HFFc6 (cell line): ENCODE results near the gene FRMD1. TPM values are rescaled to one million over a fixed set of nuclear protein-coding genes. Genes with fewer than 3 reads are reported as not detected.

ENCODE experiments used
- DNase-seq: peaks from one replicate; pipeline ENCODE4 v3.0.0-alpha.2; 2018
- H3K27ac Mint-ChIP-seq: 2 replicates; pipeline ENCODE4 v1.8.0; 2020; ENCODE audit warnings: mild to moderate bottlenecking, mixed read lengths
- H3K27me3 Mint-ChIP-seq: 2 replicates; pipeline ENCODE4 v1.8.0; 2021; ENCODE audit warnings: mild to moderate bottlenecking, moderate library complexity, mixed read lengths; ENCODE audit not compliant: insufficient read depth
- H3K36me3 Mint-ChIP-seq: 2 replicates; pipeline ENCODE4 v1.8.0; 2021; ENCODE audit warnings: low read depth, mixed read lengths
- H3K4me1 Mint-ChIP-seq: 2 replicates; pipeline ENCODE4 v1.8.0; 2020; ENCODE audit warnings: low read depth, mixed read lengths
- H3K4me3 Mint-ChIP-seq: 2 replicates; pipeline ENCODE4 v1.8.0; 2020; ENCODE audit warnings: mild to moderate bottlenecking, moderate library complexity, mixed read lengths
- H3K9me3 Mint-ChIP-seq: 2 replicates; pipeline ENCODE4 v1.8.0; 2020; ENCODE audit warnings: mild to moderate bottlenecking, mixed read lengths
- total RNA-seq, 6 experiments: library from RNA; stranded (reverse); fragmentation: NEBNext Ultra II Directional; extraction: Animal tissue kit (Norgen Biotek cat#: 25700); gene quantifications; 2 replicates in 1 of 6; 3 replicates in 5 of 6; pipeline ENCODE4 v1.2.3, GENCODE V29; 2021
- TF ChIP-seq, protein P1 (sequence below): fragments of 200-600 bp; sonication (generic); IDR thresholded peaks from 2 replicates; pipeline ENCODE4 v1.5.0; 2021; ENCODE audit warnings: antibody characterized with exemption, mild to moderate bottlenecking

FRMD1 gene
- total RNA-seq, 6 experiments from 2014 or later, result not detected

DNA sequence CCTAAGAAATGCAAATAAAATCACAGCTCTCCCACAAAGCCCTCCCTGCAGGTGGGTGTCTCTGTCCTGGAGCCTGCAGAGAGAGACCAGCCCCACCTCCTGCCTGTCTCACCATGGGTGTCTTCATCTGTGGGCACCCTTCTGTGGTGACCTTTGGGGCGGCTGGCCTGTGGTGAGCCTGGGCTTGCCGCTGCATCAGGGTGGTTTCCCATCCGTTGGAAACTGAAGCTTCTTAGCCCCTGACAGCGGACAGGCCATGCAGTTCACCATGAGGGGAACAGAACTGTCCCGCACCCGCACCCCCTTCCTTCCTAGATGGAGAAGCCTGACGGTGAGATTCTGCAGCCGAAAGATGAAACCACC, 42.3 kb upstream of the FRMD1 start:
- Mint-ChIP-seq H3K36me3 (peaks cover 9% of the 10 kb centered on the region; the same call in 1 of the 2 replicates), H3K27me3 (peaks cover 3% of the 10 kb centered on the region; the same call in 1 of the 2 replicates), H3K27ac (no peak overlapping the region), H3K4me3 (no peak overlapping the region), H3K9me3 (peaks cover 15% of the 10 kb centered on the region), H3K4me1 (no peaks in the 10 kb centered on the region)
- TF ChIP-seq, protein P1, sequence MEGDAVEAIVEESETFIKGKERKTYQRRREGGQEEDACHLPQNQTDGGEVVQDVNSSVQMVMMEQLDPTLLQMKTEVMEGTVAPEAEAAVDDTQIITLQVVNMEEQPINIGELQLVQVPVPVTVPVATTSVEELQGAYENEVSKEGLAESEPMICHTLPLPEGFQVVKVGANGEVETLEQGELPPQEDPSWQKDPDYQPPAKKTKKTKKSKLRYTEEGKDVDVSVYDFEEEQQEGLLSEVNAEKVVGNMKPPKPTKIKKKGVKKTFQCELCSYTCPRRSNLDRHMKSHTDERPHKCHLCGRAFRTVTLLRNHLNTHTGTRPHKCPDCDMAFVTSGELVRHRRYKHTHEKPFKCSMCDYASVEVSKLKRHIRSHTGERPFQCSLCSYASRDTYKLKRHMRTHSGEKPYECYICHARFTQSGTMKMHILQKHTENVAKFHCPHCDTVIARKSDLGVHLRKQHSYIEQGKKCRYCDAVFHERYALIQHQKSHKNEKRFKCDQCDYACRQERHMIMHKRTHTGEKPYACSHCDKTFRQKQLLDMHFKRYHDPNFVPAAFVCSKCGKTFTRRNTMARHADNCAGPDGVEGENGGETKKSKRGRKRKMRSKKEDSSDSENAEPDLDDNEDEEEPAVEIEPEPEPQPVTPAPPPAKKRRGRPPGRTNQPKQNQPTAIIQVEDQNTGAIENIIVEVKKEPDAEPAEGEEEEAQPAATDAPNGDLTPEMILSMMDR, result no peak
- DNase-seq, result no peak

DNA sequence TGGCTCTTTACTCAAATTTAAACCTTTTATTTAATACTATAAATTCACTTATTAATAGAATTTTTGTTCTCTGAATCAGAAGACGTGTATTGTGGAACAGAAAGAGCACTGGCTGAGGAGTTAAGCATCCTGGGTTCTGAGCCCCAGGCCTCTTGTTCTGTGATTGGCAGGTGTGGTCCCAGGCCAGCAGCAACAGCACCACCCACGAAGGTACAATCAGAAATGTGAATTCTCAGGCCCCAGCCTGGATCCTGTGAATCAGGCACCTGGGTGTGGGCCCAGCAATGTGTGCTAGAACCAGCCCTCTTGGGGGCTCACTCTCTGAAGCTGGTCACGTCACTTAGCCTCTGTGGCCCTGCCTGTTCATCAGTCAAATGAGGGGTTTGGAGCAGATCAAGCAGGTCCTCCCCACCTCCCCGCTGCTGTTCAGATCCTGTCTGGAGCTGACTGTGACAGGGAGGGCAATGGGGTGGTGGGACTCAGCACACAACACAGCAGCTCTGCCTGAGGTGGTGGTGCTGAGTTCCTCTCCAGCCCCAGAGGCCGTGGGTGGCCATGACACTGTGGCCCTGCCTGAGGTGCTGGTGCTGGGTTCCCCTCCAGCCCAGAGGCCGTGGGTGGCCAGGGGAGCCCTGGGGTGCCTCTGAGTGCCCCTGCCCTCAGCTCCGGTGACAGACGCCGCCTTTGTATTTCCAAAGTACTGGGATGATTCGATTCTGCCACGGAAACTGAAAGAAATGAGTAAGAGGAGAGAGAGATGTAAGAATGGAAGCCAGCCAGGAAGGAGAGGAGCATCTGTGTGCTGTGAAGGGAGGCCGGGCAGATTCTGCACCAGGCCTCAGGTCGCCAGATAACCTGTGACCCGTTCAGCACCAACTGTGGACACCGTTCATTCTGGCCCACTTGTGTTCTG, 41.6 kb upstream of the FRMD1 start:
- DNase-seq, result no peak

GRCh38 chr6:168119539-168119938, 40.5 kb upstream of the FRMD1 start:
- TF ChIP-seq, protein P1, result no peak
- no peak for DNase-seq
- no peak overlapping the region for H3K4me3 Mint-ChIP-seq
- peaks cover 5% of the 10 kb centered on the region; the same call in 1 of the 2 replicates for H3K36me3 Mint-ChIP-seq
- no peaks in the 10 kb centered on the region for H3K4me1 Mint-ChIP-seq
- H3K27ac Mint-ChIP-seq, result no peak overlapping the region
- H3K9me3 Mint-ChIP-seq, result peaks cover 16% of the 10 kb centered on the region
- no peaks in the 10 kb centered on the region for H3K27me3 Mint-ChIP-seq

More for the DNA sequence above, 41.6 kb upstream of the FRMD1 start:
- Mint-ChIP-seq H3K27me3 (peaks cover 3% of the 10 kb centered on the region; the same call in 1 of the 2 replicates), H3K36me3 (peaks cover 5% of the 10 kb centered on the region; the same call in 1 of the 2 replicates), H3K27ac (no peak overlapping the region), H3K4me1 (no peaks in the 10 kb centered on the region), H3K4me3 (no peak overlapping the region), H3K9me3 (peaks cover 12% of the 10 kb centered on the region; the same call in 1 of the 2 replicates)
- TF ChIP-seq, protein P1, result no peak

GRCh38 chr6:168118935-168119334, 39.9 kb upstream of the FRMD1 start:
- TF ChIP-seq, protein P1, result no peak
- H3K27me3 Mint-ChIP-seq, result no peaks in the 10 kb centered on the region
- no peak overlapping the region for H3K4me3 Mint-ChIP-seq
- peaks cover 16% of the 10 kb centered on the region for H3K9me3 Mint-ChIP-seq
- peaks cover 5% of the 10 kb centered on the region; the same call in 1 of the 2 replicates for H3K36me3 Mint-ChIP-seq
- H3K4me1 Mint-ChIP-seq, result no peaks in the 10 kb centered on the region
- DNase-seq, result no peak
- no peak overlapping the region for H3K27ac Mint-ChIP-seq

- peaks cover 14% of the 10 kb centered on the region for H3K9me3 Mint-ChIP-seq
- TF ChIP-seq, protein P1, result peak; percentile 50; the same call in 1 of the 2 replicates
- no peak overlapping the region for H3K4me3 Mint-ChIP-seq
- peaks cover 4% of the 10 kb centered on the region; the same call in 1 of the 2 replicates for H3K36me3 Mint-ChIP-seq
- no peak for DNase-seq
- H3K4me1 Mint-ChIP-seq, result no peaks in the 10 kb centered on the region
- no peak overlapping the region for H3K27ac Mint-ChIP-seq
- H3K27me3 Mint-ChIP-seq, result no peaks in the 10 kb centered on the region
Observed at GRCh38 chr6:168117942-168118341, 38.9 kb upstream of the FRMD1 start.
